ENCODE measurements around the gene SMIM24.

The SMIM24 gene

GRCh38 chr19:3470500-3471128 is 9.7 kb downstream of the SMIM24 start:
- DNase-seq: no peak

- DNase-seq: no peak
Observed at GRCh38 chr19:3469638-3470499, 10.5 kb downstream of the SMIM24 start.

GRCh38 chr19:3468211-3468610 is 12.1 kb downstream of the SMIM24 start:
- DNase-seq: no peak

- no peak for DNase-seq
Observed at GRCh38 chr19:3467437-3468198, 12.7 kb downstream of the SMIM24 start.

GRCh38 chr19:3466635-3467034 is 13.7 kb downstream of the SMIM24 start:
- DNase-seq: no peak

- no peak for DNase-seq
Observed at GRCh38 chr19:3465552-3465951, 14.8 kb downstream of the SMIM24 start.

- DNase-seq: no peak
Observed at GRCh38 chr19:3464587-3465235, 15.6 kb downstream of the SMIM24 start.

GRCh38 chr19:3463714-3464586 is 16.4 kb downstream of the SMIM24 start:
- no peak for DNase-seq

- DNase-seq: no peak
Observed at GRCh38 chr19:3462991-3463713, 17.2 kb downstream of the SMIM24 start.

GRCh38 chr19:3459965-3460582 is 20.3 kb downstream of the SMIM24 start:
- no peak for DNase-seq

- DNase-seq: no peak
Observed at GRCh38 chr19:3459089-3459881, 21.0 kb downstream of the SMIM24 start.

- no peak for DNase-seq
Observed at GRCh38 chr19:3458229-3459088, 21.9 kb downstream of the SMIM24 start.

- no peak for DNase-seq
Observed at GRCh38 chr19:3457528-3458228, 22.6 kb downstream of the SMIM24 start.

GRCh38 chr19:3456925-3457527 is 23.3 kb downstream of the SMIM24 start:
- DNase-seq: no peak

- DNase-seq: no peak
Observed at GRCh38 chr19:3455960-3456601, 24.2 kb downstream of the SMIM24 start.

- DNase-seq: no peak
Observed at GRCh38 chr19:3455393-3455955, 24.9 kb downstream of the SMIM24 start.
